Body of pancreas (tissue), 4 donors: ENCODE results near the gene COQ10B. TPM values are rescaled to one million over a fixed set of nuclear protein-coding genes. Genes with fewer than 3 reads are reported as not detected.
"Not testable (repeated sequence)": the region's sequence is repeated elsewhere in the genome, so short reads cannot be mapped to it uniquely, and the experiment has no call there.

Source experiments
- ATAC-seq: fragments of 150-250 bp; one replicate; pipeline ENCODE4 v1.9.1; 2016
- DNase-seq, 4 donors: peaks; one replicate each; pipeline ENCODE4 v3.0.0-alpha.2; 2019
- H3K27ac ChIP-seq, 4 donors: fragments of 200-600 bp; sonication (generic); 1 replicate in 3 of 4; 2 replicates in 1 of 4; pipeline versions ENCODE4 v1.5.1 to v1.6.1; 2016 to 2019; ENCODE audit warnings: mild to moderate bottlenecking in 1 of 4, mixed read lengths in 1 of 4, moderate library complexity in 1 of 4
- H3K27me3 ChIP-seq, 2 donors: fragments of 200-600 bp; sonication (generic); one replicate each; pipeline ENCODE4 v1.6.0; 2016; ENCODE audit warnings: mild to moderate bottlenecking in 1 of 2
- H3K36me3 ChIP-seq, 2 donors: fragments of 200-600 bp; sonication (generic); replicated peaks in 1 of 2; 2 replicates each; pipeline ENCODE4 v1.5.1; 2016; ENCODE audit warnings: low read depth in 2 of 2; ENCODE audit not compliant: insufficient read depth in 1 of 2
- H3K4me1 ChIP-seq: fragments of 200-600 bp; sonication (generic); one replicate; pipeline ENCODE4 v1.6.0; 2016
- H3K4me3 ChIP-seq, 2 donors: fragments of 200-600 bp; sonication (generic); 1 replicate in 1 of 2; 2 replicates in 1 of 2; pipeline ENCODE4 v1.5.1; 2016 to 2019
- H3K9me3 ChIP-seq, 3 donors: fragments of 200-600 bp; sonication (generic); 1 replicate in 2 of 3; 2 replicates in 1 of 3; pipeline ENCODE4 v1.5.1; 2016
- CTCF ChIP-seq, 7 experiments: fragments of 450-650 bp in 4 of 7; fragments of 200-600 bp in 3 of 7; sonication (generic) in 3 of 7; IDR thresholded peaks; one replicate each; pipeline ENCODE4 v1.5.1; 2016 to 2019; ENCODE audit warnings: antibody characterized with exemption in 7 of 7
- POLR2A ChIP-seq, 3 donors: fragments of 450-650 bp; IDR thresholded peaks; one replicate each; pipeline ENCODE4 v1.6.1; 2016; ENCODE audit warnings: antibody characterized with exemption in 3 of 3, mild to moderate bottlenecking in 2 of 3
- WGBS, 2 donors: methylation state at CpG; one replicate each; pipeline ENCODE4 v1.1.5; 2017; 5-methylcytosine and 5-hydroxymethylcytosine counted together
- intact Hi-C: fragments of 100-400 bp; cut with DNase I; formaldehyde crosslinking; loops from one replicate; pipeline ENCODE4 v1.15.1; 2023
- total RNA-seq, 2 donors: library from RNA; depleted of rRNA; stranded (reverse); fragments of >200 nt; gene quantifications; one replicate each; pipeline ENCODE4 v1.1.0, GENCODE V29; 2016

The COQ10B gene
- total RNA-seq, 2 donors from 2014 or later, result 5.3 to 9.6 TPM

- H3K4me3 ChIP-seq, result no peak overlapping the region
- WGBS, 2 donors, result 58 to 77% methylated on average over 1 of the region's 1 CpG
- peaks cover 1 to 33% of the 10 kb centered on the region in 2 donors for H3K36me3 ChIP-seq
Observed at GRCh38 chr2:197464175-197464574, 10.8 kb downstream of the COQ10B start.

GRCh38 chr2:197472166-197472565 is 18.8 kb downstream of the COQ10B start:
- Histone ChIP-seq H3K9me3 (no peaks in the 10 kb centered on the region), H3K27me3 (no peaks in the 10 kb centered on the region), H3K4me1 (no peaks in the 10 kb centered on the region), H3K27ac (no peak overlapping the region), H3K36me3 (peaks cover 23 to 43% of the 10 kb centered on the region in 2 donors), H3K4me3 (no peak overlapping the region)
- no peak for ATAC-seq
- WGBS, 2 donors, result 91 to 96% methylated on average over 5 of the region's 5 CpGs
- DNase-seq, result no peak
- intact Hi-C loops, result no loop called here
- TF ChIP-seq POLR2A (IDR thresholded peaks at IDR 0.05) (no peak), CTCF (IDR thresholded peaks at IDR 0.05) (no peak)

More at GRCh38 chr2:197464175-197464574, 10.8 kb downstream of the COQ10B start:
- H3K9me3 ChIP-seq, result no peaks in the 10 kb centered on the region
- H3K27ac ChIP-seq, result no peak overlapping the region
- no peaks in the 10 kb centered on the region for H3K27me3 ChIP-seq
- no peak for ATAC-seq
- TF ChIP-seq CTCF (IDR thresholded peaks at IDR 0.05) (no peak), POLR2A (IDR thresholded peaks at IDR 0.05) (no peak)
- DNase-seq, result no peak
- peaks cover 3% of the 10 kb centered on the region for H3K4me1 ChIP-seq
- intact Hi-C loops, result no loop called here

- Histone ChIP-seq H3K27me3 (no peaks in the 10 kb centered on the region), H3K36me3 (peaks cover 13 to 29% of the 10 kb centered on the region in 2 donors), H3K4me3 (no peak overlapping the region), H3K9me3 (no peaks in the 10 kb centered on the region), H3K4me1 (no peaks in the 10 kb centered on the region), H3K27ac (no peak overlapping the region)
- no peak for TF ChIP-seq CTCF (IDR thresholded peaks at IDR 0.05)
- TF ChIP-seq POLR2A (IDR thresholded peaks at IDR 0.05), result no peak
- DNase-seq, result no peak
- no peak for ATAC-seq
- WGBS, 2 donors, result 88 to 100% methylated on average over 3 of the region's 3 CpGs
- intact Hi-C loops, result no loop called here
Observed at GRCh38 chr2:197477797-197478196, 24.4 kb downstream of the COQ10B start.

- DNase-seq (no peak), ATAC-seq (no peak)
- no peak for TF ChIP-seq CTCF (IDR thresholded peaks at IDR 0.05)
- no peak for TF ChIP-seq POLR2A (IDR thresholded peaks at IDR 0.05)
- Histone ChIP-seq H3K27ac (no peak overlapping the region), H3K4me3 (no peak overlapping the region), H3K9me3 (peaks cover 0 to 15% (median 0%) of the 10 kb centered on the region in 3 donors), H3K4me1 (no peaks in the 10 kb centered on the region), H3K36me3 (peaks cover 3 to 18% of the 10 kb centered on the region in 2 donors), H3K27me3 (no peaks in the 10 kb centered on the region)
- 89 to 95% methylated on average over 9 of the region's 9 CpGs for WGBS, 2 donors
- intact Hi-C loops, result no loop called here
Observed at GRCh38 chr2:197480165-197481036, 27.0 kb downstream of the COQ10B start.

- DNase-seq, H3K4me1 ChIP-seq, H3K27me3 ChIP-seq, intact Hi-C loops, H3K4me3 ChIP-seq, ATAC-seq, H3K27ac ChIP-seq: not testable (repeated sequence)
- Histone ChIP-seq H3K36me3 (peaks cover 20% of the 10 kb centered on the region in 2 donors), H3K9me3 (peaks cover 0 to 15% (median 0%) of the 10 kb centered on the region in 3 donors)
- 93 to 100% methylated on average over 3 of the region's 3 CpGs for WGBS, 2 donors
Observed at GRCh38 chr2:197484248-197484647, 30.9 kb downstream of the COQ10B start.
